ENCODE results near the gene SDC3.

Gene SDC3

DNA sequence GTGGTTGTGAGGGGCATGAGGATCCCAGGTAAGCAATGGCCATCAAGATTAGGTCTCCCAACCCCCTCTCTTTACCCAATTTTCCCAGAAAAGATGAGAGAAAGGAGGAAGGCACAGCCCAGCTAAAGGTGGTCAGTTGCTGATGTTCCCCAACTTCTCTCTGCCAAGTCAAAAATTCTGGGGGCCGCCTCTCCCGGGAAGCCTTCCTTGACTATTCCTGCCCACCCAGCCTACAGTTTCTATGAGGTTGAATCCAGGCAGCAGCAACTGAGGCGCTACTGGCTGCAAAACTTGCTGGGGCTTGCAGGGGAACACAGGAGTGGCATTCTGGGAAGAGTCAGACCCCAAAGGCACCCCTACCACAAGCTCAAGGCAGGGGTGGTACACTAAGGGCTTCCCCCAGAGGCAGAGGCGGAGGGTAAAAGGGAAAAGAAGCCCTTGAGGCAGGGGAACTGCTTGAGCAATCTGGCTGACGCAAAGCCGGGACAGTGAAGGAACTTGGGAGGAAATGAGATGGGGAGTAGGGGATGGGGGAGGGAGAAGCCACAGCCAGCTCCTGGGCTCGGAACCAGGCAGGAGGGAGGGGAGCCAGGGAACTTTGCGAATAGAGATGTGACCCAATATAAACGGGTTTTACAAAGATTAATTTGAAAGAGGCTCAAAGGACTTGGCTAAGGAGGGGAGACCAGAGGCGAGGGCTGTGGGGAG lies 31.2 kb downstream of the SDC3 start:
- TF ChIP-seq CEBPB (IDR thresholded peaks at IDR 0.05) (no peak), TAF1 (IDR thresholded peaks at IDR 0.05; ENCODE audit: low read depth) (no peak), NFIC (IDR thresholded peaks at IDR 0.05) (no peak), EGR1 (IDR thresholded peaks at IDR 0.05) (no peak), TCF12 (IDR thresholded peaks at IDR 0.05; ENCODE audit: low read depth) (no peak), EP300 (IDR thresholded peaks at IDR 0.05; ENCODE audit: borderline replicate concordance) (no peak), RAD21 (IDR thresholded peaks at IDR 0.05; ENCODE audit: low read depth) (no peak), CREB1 (IDR thresholded peaks at IDR 0.05; ENCODE audit: low read depth) (no peak), ZBTB7A (IDR thresholded peaks at IDR 0.05; ENCODE audit: low read depth) (no peak), FOXM1 (IDR thresholded peaks at IDR 0.05; ENCODE audit: borderline replicate concordance, low read depth) (no peak), YY1 (IDR thresholded peaks at IDR 0.05; ENCODE audit: low read depth) (no peak), TEAD4 (IDR thresholded peaks at IDR 0.05) (no peak)
- TF ChIP-seq, protein P1, sequence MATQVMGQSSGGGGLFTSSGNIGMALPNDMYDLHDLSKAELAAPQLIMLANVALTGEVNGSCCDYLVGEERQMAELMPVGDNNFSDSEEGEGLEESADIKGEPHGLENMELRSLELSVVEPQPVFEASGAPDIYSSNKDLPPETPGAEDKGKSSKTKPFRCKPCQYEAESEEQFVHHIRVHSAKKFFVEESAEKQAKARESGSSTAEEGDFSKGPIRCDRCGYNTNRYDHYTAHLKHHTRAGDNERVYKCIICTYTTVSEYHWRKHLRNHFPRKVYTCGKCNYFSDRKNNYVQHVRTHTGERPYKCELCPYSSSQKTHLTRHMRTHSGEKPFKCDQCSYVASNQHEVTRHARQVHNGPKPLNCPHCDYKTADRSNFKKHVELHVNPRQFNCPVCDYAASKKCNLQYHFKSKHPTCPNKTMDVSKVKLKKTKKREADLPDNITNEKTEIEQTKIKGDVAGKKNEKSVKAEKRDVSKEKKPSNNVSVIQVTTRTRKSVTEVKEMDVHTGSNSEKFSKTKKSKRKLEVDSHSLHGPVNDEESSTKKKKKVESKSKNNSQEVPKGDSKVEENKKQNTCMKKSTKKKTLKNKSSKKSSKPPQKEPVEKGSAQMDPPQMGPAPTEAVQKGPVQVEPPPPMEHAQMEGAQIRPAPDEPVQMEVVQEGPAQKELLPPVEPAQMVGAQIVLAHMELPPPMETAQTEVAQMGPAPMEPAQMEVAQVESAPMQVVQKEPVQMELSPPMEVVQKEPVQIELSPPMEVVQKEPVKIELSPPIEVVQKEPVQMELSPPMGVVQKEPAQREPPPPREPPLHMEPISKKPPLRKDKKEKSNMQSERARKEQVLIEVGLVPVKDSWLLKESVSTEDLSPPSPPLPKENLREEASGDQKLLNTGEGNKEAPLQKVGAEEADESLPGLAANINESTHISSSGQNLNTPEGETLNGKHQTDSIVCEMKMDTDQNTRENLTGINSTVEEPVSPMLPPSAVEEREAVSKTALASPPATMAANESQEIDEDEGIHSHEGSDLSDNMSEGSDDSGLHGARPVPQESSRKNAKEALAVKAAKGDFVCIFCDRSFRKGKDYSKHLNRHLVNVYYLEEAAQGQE (IDR thresholded peaks at IDR 0.05; ENCODE audit: low read depth), result no peak
- TF ChIP-seq, protein P2, sequence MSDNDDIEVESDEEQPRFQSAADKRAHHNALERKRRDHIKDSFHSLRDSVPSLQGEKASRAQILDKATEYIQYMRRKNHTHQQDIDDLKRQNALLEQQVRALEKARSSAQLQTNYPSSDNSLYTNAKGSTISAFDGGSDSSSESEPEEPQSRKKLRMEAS (IDR thresholded peaks at IDR 0.05), result no peak
- TF ChIP-seq, protein P3, sequence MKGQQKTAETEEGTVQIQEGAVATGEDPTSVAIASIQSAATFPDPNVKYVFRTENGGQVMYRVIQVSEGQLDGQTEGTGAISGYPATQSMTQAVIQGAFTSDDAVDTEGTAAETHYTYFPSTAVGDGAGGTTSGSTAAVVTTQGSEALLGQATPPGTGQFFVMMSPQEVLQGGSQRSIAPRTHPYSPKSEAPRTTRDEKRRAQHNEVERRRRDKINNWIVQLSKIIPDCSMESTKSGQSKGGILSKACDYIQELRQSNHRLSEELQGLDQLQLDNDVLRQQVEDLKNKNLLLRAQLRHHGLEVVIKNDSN (IDR thresholded peaks at IDR 0.05), result no peak

DNA sequence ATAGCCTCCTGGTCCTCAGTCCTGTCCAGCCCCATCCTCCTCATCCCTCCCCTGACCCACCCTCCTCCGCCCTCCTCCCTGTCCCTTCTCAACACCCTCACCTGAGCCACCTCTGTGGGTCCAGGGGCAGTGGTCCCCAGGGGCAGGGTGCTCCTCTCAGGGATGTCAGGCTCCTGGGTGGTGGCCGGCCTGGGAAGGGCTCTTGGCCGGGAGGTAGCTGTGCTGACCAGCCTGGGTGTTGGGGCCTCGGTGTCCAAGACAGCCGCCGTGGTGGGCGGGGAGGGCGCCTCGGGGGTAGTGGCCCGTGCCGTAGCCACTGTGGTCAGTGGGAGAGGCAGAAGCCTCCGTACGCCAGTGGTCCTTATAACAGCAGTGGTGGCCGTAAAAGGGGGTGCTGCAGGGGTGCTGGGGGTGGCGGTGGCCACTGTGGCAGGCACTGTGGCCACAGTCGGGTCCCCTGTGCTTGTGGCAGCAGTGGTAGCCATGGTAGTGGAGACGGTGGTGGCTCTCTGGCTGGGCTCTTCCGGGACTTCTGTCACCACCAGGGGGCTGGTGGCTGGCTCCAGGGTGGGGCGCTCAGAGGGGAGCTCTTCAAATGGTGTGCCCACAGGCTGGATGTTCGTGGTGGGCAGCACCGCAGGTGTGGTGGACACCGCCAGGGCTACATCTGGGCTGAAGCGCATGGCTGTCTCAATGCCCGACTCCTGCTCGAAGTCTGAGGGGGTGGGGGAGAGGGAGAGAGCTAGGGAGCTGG lies 31.9 kb downstream of the SDC3 start:
- TF ChIP-seq ZBTB7A (IDR thresholded peaks at IDR 0.05; ENCODE audit: low read depth), result no peak
- TF ChIP-seq YY1 (IDR thresholded peaks at IDR 0.05; ENCODE audit: low read depth), result no peak
- TF ChIP-seq, protein P2 (IDR thresholded peaks at IDR 0.05), result no peak
- no peak for TF ChIP-seq TEAD4 (IDR thresholded peaks at IDR 0.05)
- TF ChIP-seq FOXM1 (IDR thresholded peaks at IDR 0.05; ENCODE audit: borderline replicate concordance, low read depth), result no peak
- TF ChIP-seq EP300 (IDR thresholded peaks at IDR 0.05; ENCODE audit: borderline replicate concordance), result no peak
- no peak for TF ChIP-seq CREB1 (IDR thresholded peaks at IDR 0.05; ENCODE audit: low read depth)
- TF ChIP-seq EGR1 (IDR thresholded peaks at IDR 0.05), result no peak
- no peak for TF ChIP-seq NFIC (IDR thresholded peaks at IDR 0.05)
- TF ChIP-seq TCF12 (IDR thresholded peaks at IDR 0.05; ENCODE audit: low read depth), result no peak
- TF ChIP-seq, protein P3 (IDR thresholded peaks at IDR 0.05), result no peak

DNA sequence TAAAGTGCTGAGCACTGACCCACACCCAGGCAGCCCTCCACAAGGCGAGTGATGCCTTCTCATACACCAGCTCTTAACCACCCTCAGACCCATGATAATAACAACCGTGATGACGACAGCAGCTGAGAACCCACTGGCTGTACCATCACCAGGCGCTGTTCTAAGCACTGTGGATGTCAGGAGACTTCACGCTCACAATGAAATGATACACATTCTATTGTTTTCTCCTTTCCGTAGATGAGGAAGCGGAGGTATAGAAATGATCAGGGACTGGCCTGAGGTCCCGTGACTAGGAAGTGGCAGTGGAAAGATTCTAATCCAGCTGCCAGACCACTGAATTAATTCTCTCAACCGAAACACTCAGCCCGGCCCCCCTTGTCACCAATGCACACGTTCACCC lies 32.6 kb downstream of the SDC3 start:
- TF ChIP-seq, protein P1 (IDR thresholded peaks at IDR 0.05; ENCODE audit: low read depth), result no peak
- TF ChIP-seq, protein P3 (IDR thresholded peaks at IDR 0.05), result no peak
- no peak for TF ChIP-seq YY1 (IDR thresholded peaks at IDR 0.05; ENCODE audit: low read depth)
- TF ChIP-seq CEBPB (IDR thresholded peaks at IDR 0.05), result no peak
- TF ChIP-seq ZBTB7A (IDR thresholded peaks at IDR 0.05; ENCODE audit: low read depth), result no peak
- no peak for TF ChIP-seq NFIC (IDR thresholded peaks at IDR 0.05)
- no peak for TF ChIP-seq RAD21 (IDR thresholded peaks at IDR 0.05; ENCODE audit: low read depth)
- no peak for TF ChIP-seq EGR1 (IDR thresholded peaks at IDR 0.05)
- TF ChIP-seq CREB1 (IDR thresholded peaks at IDR 0.05; ENCODE audit: low read depth), result no peak

DNA sequence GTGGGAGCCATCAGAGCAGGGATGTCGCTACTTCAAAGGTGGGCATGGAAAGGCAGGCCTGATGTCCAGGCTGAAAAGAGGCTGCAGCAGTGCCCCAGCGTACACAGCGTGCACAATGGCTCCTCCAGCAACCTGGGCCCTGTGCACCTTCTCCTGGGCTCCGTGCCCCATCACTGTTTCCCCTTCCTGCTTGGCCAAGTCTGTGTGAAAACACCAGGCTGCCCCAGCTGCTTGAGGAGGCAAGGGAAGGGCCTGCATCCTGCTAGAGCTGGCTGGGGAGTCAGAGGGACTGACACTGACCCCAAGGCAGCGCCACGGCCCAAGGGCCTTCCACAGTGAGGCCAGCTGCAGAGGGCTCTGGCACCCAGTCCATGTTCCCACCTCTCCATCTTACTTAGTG lies 33.4 kb downstream of the SDC3 start:
- TF ChIP-seq FOXM1 (IDR thresholded peaks at IDR 0.05; ENCODE audit: borderline replicate concordance, low read depth) (no peak), TEAD4 (IDR thresholded peaks at IDR 0.05) (no peak), CEBPB (IDR thresholded peaks at IDR 0.05) (no peak), NFIC (IDR thresholded peaks at IDR 0.05) (no peak), EGR1 (IDR thresholded peaks at IDR 0.05) (no peak)
- TF ChIP-seq, protein P2 (IDR thresholded peaks at IDR 0.05), result no peak

DNA sequence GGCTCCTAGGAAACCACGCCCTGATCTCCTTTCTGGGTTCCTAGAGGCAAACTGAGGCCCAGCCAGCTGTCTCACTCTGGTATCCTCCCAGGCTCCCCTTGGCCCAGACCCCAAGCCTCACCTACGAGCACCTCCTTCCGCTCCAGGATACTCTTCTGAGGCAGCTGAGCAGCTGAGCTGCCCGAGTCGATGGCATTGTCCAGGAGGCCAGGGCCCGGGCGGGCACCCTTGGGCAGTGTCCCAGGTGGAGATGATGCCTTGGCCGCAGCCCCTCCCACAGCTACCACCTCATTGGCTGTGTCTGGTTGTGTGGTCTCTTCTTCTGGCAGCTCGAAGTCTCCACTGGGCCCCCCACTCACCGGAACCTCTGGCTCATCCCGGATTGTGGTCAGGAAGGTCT lies 34.4 kb downstream of the SDC3 start:
- TF ChIP-seq ZBTB7A (IDR thresholded peaks at IDR 0.05; ENCODE audit: low read depth) (no peak), TAF1 (IDR thresholded peaks at IDR 0.05; ENCODE audit: low read depth) (no peak), NFIC (IDR thresholded peaks at IDR 0.05) (no peak), EGR1 (IDR thresholded peaks at IDR 0.05) (no peak), TCF12 (IDR thresholded peaks at IDR 0.05; ENCODE audit: low read depth) (no peak), TEAD4 (IDR thresholded peaks at IDR 0.05) (no peak), FOXM1 (IDR thresholded peaks at IDR 0.05; ENCODE audit: borderline replicate concordance, low read depth) (no peak)
- TF ChIP-seq, protein P3 (IDR thresholded peaks at IDR 0.05), result no peak
- TF ChIP-seq, protein P2 (IDR thresholded peaks at IDR 0.05), result no peak
- TF ChIP-seq, protein P1 (IDR thresholded peaks at IDR 0.05; ENCODE audit: low read depth), result no peak

All from Ishikawa (cell line).